Right lobe of liver (tissue), 6 donors: ENCODE results near the gene MYOF. TPM values are rescaled to one million over a fixed set of nuclear protein-coding genes. Genes with fewer than 3 reads are reported as not detected.

Experiments used
- ATAC-seq, 4 donors: fragments of 200-7000 bp; cut with Tn5 transposase; one replicate each; pipeline ENCODE4 v1.9.1; 2020; ENCODE audit warnings: mild to moderate bottlenecking in 4 of 4, moderate library complexity in 4 of 4
- DNase-seq, 3 donors: peaks; one replicate each; pipeline ENCODE4 v3.0.0-alpha.2; 2020
- H3K27ac ChIP-seq, 3 donors: fragments of 200-600 bp; one replicate each; pipeline ENCODE4 v1.8.0; 2022
- H3K27me3 ChIP-seq, 2 donors: fragments of 200-600 bp; one replicate each; pipeline ENCODE4 v1.8.0; 2022
- H3K36me3 ChIP-seq, 4 donors: fragments of 200-600 bp; sonication (generic) in 1 of 4; one replicate each; pipeline versions ENCODE4 v1.5.1 to v1.8.0; 2017 to 2022; ENCODE audit warnings: control low read depth in 1 of 4
- H3K4me1 ChIP-seq, 4 donors: fragments of 200-600 bp; sonication (generic) in 1 of 4; one replicate each; pipeline versions ENCODE4 v1.5.1 to v1.8.0; 2017 to 2022; ENCODE audit warnings: control low read depth in 1 of 4
- H3K4me3 ChIP-seq, 3 donors: fragments of 200-600 bp; one replicate each; pipeline ENCODE4 v1.8.0; 2022
- H3K9me3 ChIP-seq, 4 donors: fragments of 200-600 bp; sonication (generic) in 1 of 4; one replicate each; pipeline versions ENCODE4 v1.5.1 to v1.8.0; 2017 to 2022; ENCODE audit warnings: control low read depth in 1 of 4
- CTCF ChIP-seq, 4 donors: fragments of 200-600 bp in 3 of 4; fragments of 450-650 bp in 1 of 4; IDR thresholded peaks; one replicate each; pipeline versions ENCODE4 v1.5.1 to v1.8.0; 2016 to 2022; ENCODE audit warnings: antibody characterized with exemption in 4 of 4, mild to moderate bottlenecking in 2 of 4
- POLR2A ChIP-seq: fragments of 450-650 bp; IDR thresholded peaks from one replicate; pipeline ENCODE4 v1.6.1; 2017; ENCODE audit warnings: antibody characterized with exemption, mild to moderate bottlenecking
- WGBS: methylation state at CpG from one replicate; pipeline ENCODE4 v1.1.6; 2018; ENCODE audit warnings: low coverage, low lambda C conversion rate; ENCODE audit not compliant: insufficient coverage; ENCODE audit errors: missing lambda C conversion rate; 5-methylcytosine and 5-hydroxymethylcytosine counted together
- intact Hi-C, 2 donors: fragments of 100-400 bp; cut with DNase I; formaldehyde crosslinking; loops; one replicate each; pipeline versions ENCODE4 v1.11.2 to v1.14.1; 2022
- total RNA-seq, 6 experiments: library from RNA; depleted of rRNA in 2 of 6; stranded (reverse); fragments of >200 nt in 2 of 6; fragmentation: NEBNext Ultra II Directional in 3 of 6; extraction: Animal tissue kit (Norgen Biotek cat#: 25700) in 3 of 6; gene quantifications; one replicate each; pipeline versions ENCODE4 v1.1.0 to v1.2.4, GENCODE V29; 2016 to 2023
- donor health status: DM: no; HTN: yes; CAD: no.
- donor health status: DM: no; HTN: no; CAD: no.
- donor health status: DM: no; HTN: no; CAD: no.
- donor health status: DM: no; HTN: yes; CAD: no.
- donor health status: DM: no; HTN: yes; CAD: no.

Gene MYOF
- total RNA-seq, 6 experiments from 2014 or later: 1.9 to 14.6 (median 3.2) TPM

GRCh38 chr10:93356516-93356915, 125.6 kb downstream of the MYOF start:
- H3K4me3 ChIP-seq: no peak overlapping the region
- intact Hi-C loops: loop anchor here in 1 of 2 donors (10.0 kb wide), 1 partner anchor 242 kb away; no protein-coding TSS in a partner anchor
- ATAC-seq (no peak), DNase-seq (no peak)
- 78% methylated on average over 6 of the region's 6 CpGs for WGBS
- H3K27ac ChIP-seq: no peak overlapping the region
- H3K4me1 ChIP-seq: no peaks in the 10 kb centered on the region
- no peaks in the 10 kb centered on the region for H3K9me3 ChIP-seq
- no peaks in the 10 kb centered on the region for H3K36me3 ChIP-seq
- no peaks in the 10 kb centered on the region for H3K27me3 ChIP-seq
- TF ChIP-seq POLR2A: no peak
- no peak for TF ChIP-seq CTCF (IDR thresholded peaks at IDR 0.05)

GRCh38 chr10:93352638-93353383, 129.3 kb downstream of the MYOF start:
- Histone ChIP-seq H3K36me3 (no peaks in the 10 kb centered on the region), H3K9me3 (no peaks in the 10 kb centered on the region), H3K4me1 (no peaks in the 10 kb centered on the region), H3K27ac (no peak overlapping the region), H3K4me3 (no peak overlapping the region), H3K27me3 (no peaks in the 10 kb centered on the region)
- intact Hi-C loops: loop anchor here in 1 of 2 donors (10.0 kb wide), 1 partner anchor 238 kb away; no protein-coding TSS in a partner anchor
- peak; percentile 35 to 69 (median 59) for ATAC-seq
- WGBS: 31% methylated on average over 4 of the region's 6 CpGs
- no peak for DNase-seq
- peak; percentile 68 to 79 (median 70) for TF ChIP-seq CTCF (IDR thresholded peaks at IDR 0.05)
- TF ChIP-seq POLR2A: no peak

DNA sequence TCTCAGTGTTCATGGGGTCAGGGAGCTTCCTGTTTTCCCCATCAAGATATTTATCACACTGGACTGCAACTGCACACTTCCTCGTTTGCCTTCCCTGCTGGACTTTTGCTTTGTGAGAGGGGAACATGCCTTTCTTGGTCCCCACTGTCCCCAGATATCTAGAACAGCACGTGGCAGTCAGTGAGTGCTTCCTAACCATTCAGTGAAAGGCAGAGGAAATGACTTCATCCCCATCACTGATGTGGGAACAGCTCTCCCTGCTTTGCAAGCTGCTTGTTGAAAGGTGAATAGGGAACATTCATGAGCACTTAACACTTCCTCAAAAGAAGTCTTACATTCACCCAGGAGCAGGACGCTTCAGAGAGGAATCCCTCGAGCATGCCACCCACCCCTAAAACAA, 135.4 kb downstream of the MYOF start:
- 6% methylated on average over 2 of the region's 4 CpGs for WGBS
- peak in 3 of 4 donors; percentile 26 to 48 (median 45) for ATAC-seq
- intact Hi-C loops: loop anchor here in 1 of 2 donors (10.0 kb wide), 1 partner anchor 262 kb away; no protein-coding TSS in a partner anchor

GRCh38 chr10:93346108-93346507, 136.0 kb downstream of the MYOF start:
- intact Hi-C loops: loop anchor here in 1 of 2 donors (10.0 kb wide), 1 partner anchor 261 kb away; no protein-coding TSS in a partner anchor
- 68% methylated on average over 3 of the region's 3 CpGs for WGBS
- DNase-seq: no peak

More for the DNA sequence above, 135.4 kb downstream of the MYOF start:
- DNase-seq: no peak
- Histone ChIP-seq H3K27me3 (no peaks in the 10 kb centered on the region), H3K4me1 (no peaks in the 10 kb centered on the region), H3K4me3 (no peak overlapping the region), H3K27ac (no peak overlapping the region), H3K9me3 (no peaks in the 10 kb centered on the region), H3K36me3 (peaks cover 0 to 2% (median 0%) of the 10 kb centered on the region in 4 donors)
- TF ChIP-seq CTCF (IDR thresholded peaks at IDR 0.05) (no peak), POLR2A (no peak)

More at GRCh38 chr10:93346108-93346507, 136.0 kb downstream of the MYOF start:
- Histone ChIP-seq H3K36me3 (peaks cover 0 to 2% (median 0%) of the 10 kb centered on the region in 4 donors), H3K9me3 (no peaks in the 10 kb centered on the region), H3K4me3 (no peak overlapping the region), H3K27ac (no peak overlapping the region), H3K27me3 (no peaks in the 10 kb centered on the region), H3K4me1 (no peaks in the 10 kb centered on the region)
- ATAC-seq: no peak
- TF ChIP-seq CTCF (IDR thresholded peaks at IDR 0.05) (no peak), POLR2A (no peak)
